GM12878 (cell line): ENCODE results near the gene NPY5R. TPM values are rescaled to one million over a fixed set of nuclear protein-coding genes. Genes with fewer than 3 reads are reported as not detected.

Source experiments
- ATAC-seq: fragments of 200-7000 bp; cut with Tn5 transposase; 3 replicates; pipeline ENCODE4 v1.9.1; 2020; ENCODE audit warnings: mild to moderate bottlenecking, moderate library complexity
- BruUV-seq: library from RNA; stranded (reverse); fragments of 400-500 nt; replicated peaks from 2 replicates; lab custom pipeline; 2021; lab: Mats Ljungman, UMichigan
- CTCF ChIA-PET: fragments of 300-600 bp; sonication (Branson Sonifier 250); formaldehyde crosslinking; extraction: SDS; loops from one replicate; lab custom pipeline; 2021; ENCODE audit warnings: inconsistent platforms; lab: Yijun Ruan, JAX
- POLR2A ChIA-PET: fragments of 350-600 bp; formaldehyde crosslinking; extraction: SDS; loops from one replicate; lab custom pipeline; 2021; ENCODE audit warnings: inconsistent platforms; lab: Charles Lee
- RAD21 ChIA-PET: fragments of 300-600 bp; sonication (Branson Sonifier 250); formaldehyde crosslinking; loops from one replicate; lab custom pipeline; 2023; ENCODE audit warnings: antibody characterized with exemption; ENCODE audit not compliant: unreplicated experiment; lab: Charles Lee
- SMC1A ChIA-PET: fragments of 300-600 bp; sonication (Branson Sonifier 250); formaldehyde crosslinking; loops from one replicate; lab custom pipeline; 2023; ENCODE audit not compliant: unreplicated experiment, uncharacterized antibody; lab: Charles Lee
- DNase-seq: peaks from one replicate; pipeline ENCODE4 v3.0.0-alpha.2; 2011; ENCODE audit warnings: low read depth, low spot score
- FAIRE-seq: peaks from 3 replicates; lab custom pipeline; 2011; peaks lifted over from hg19 to GRCh38; lab: Jason Lieb, UNC
- H2AFZ ChIP-seq: 2 replicates; pipeline ENCODE4 v1.6.0; 2011; ENCODE audit warnings: low read depth, low read length, control low read depth; ENCODE audit not compliant: control insufficient read depth
- H3K27ac ChIP-seq: 2 replicates; pipeline ENCODE4 v1.5.1; 2011; ENCODE audit warnings: control low read depth; ENCODE audit not compliant: control insufficient read depth, insufficient read depth
- H3K27me3 ChIP-seq, 2 experiments: replicated peaks in 1 of 2; 2 replicates each; pipeline versions ENCODE4 v1.6.0 to v1.6.1; 2011; ENCODE audit warnings: low read length in 1 of 2; ENCODE audit not compliant: control insufficient read depth in 2 of 2, insufficient read depth in 2 of 2
- H3K36me3 ChIP-seq, 2 experiments: 2 replicates each; pipeline ENCODE4 v1.5.1; 2011; ENCODE audit warnings: low read length in 1 of 2; ENCODE audit not compliant: control insufficient read depth in 2 of 2, insufficient read depth in 2 of 2
- H3K4me1 ChIP-seq: 2 replicates; pipeline ENCODE4 v1.6.1; 2011; ENCODE audit warnings: mild to moderate bottlenecking, low read length, moderate library complexity, mixed read lengths; ENCODE audit not compliant: control insufficient read depth, insufficient read depth
- H3K4me2 ChIP-seq: 2 replicates; pipeline ENCODE4 v1.6.0; 2011; ENCODE audit warnings: control low read depth; ENCODE audit not compliant: control insufficient read depth, insufficient read depth
- H3K4me3 ChIP-seq: fragments of 200-600 bp; sonication (generic); 2 replicates; pipeline ENCODE4 v1.5.1; 2016
- H3K79me2 ChIP-seq: 2 replicates; pipeline ENCODE4 v1.6.0; 2011; ENCODE audit warnings: low read length; ENCODE audit not compliant: control insufficient read depth, insufficient read depth
- H3K9ac ChIP-seq: 2 replicates; pipeline ENCODE4 v1.8.0; 2011; ENCODE audit warnings: low read length, control low read depth, mixed read lengths; ENCODE audit not compliant: control insufficient read depth, insufficient read depth
- H3K9me3 ChIP-seq: replicated peaks from 3 replicates; pipeline ENCODE4 v1.5.1; 2011; ENCODE audit warnings: mild to moderate bottlenecking, low read length; ENCODE audit not compliant: control insufficient read depth, insufficient read depth
- H4K20me1 ChIP-seq: 2 replicates; pipeline ENCODE4 v1.6.0; 2011; ENCODE audit not compliant: control insufficient read depth, insufficient read depth
- ASH2L ChIP-seq: fragments of 300-600, 200-600 bp; sonication (generic); IDR thresholded peaks from 2 replicates; pipeline ENCODE4 v1.6.1; 2017; ENCODE audit warnings: low read depth, mild to moderate bottlenecking, borderline replicate concordance
- CBFB ChIP-seq: IDR thresholded peaks from 2 replicates; pipeline ENCODE4 v1.6.1; 2016; ENCODE audit warnings: antibody characterized with exemption, low read depth
- CHD2 ChIP-seq: IDR thresholded peaks from 2 replicates; pipeline ENCODE4 v1.6.1; 2011; ENCODE audit warnings: low read depth, low read length, improper control_type of control experiment, borderline replicate concordance
- DPF2 ChIP-seq: fragments of 450-650 bp; IDR thresholded peaks from 2 replicates; pipeline ENCODE4 v1.6.1; 2017; ENCODE audit warnings: mild to moderate bottlenecking
- GATAD2B ChIP-seq: fragments of 450-650 bp; conservative IDR thresholded peaks from 2 replicates; pipeline ENCODE4 v1.6.1; 2017; ENCODE audit warnings: low read depth, mild to moderate bottlenecking, moderate library complexity
- HDGF ChIP-seq: fragments of 450-650 bp; IDR thresholded peaks from 2 replicates; pipeline ENCODE4 v1.6.1; 2016; ENCODE audit warnings: antibody characterized with exemption
- JUNB ChIP-seq: IDR thresholded peaks from 2 replicates; pipeline ENCODE4 v1.6.1; 2016; ENCODE audit warnings: antibody characterized with exemption, mild to moderate bottlenecking
- RB1 ChIP-seq: fragments of 450-650 bp; formaldehyde crosslinking; IDR thresholded peaks from 2 replicates; pipeline ENCODE4 v1.6.1; 2017; ENCODE audit warnings: mild to moderate bottlenecking, borderline replicate concordance
- SIN3A ChIP-seq: IDR thresholded peaks from 2 replicates; pipeline ENCODE4 v1.6.1; 2012; ENCODE audit warnings: low read depth, low read length, improper control_type of control experiment
- WRNIP1 ChIP-seq: IDR thresholded peaks from 2 replicates; pipeline ENCODE4 v1.6.1; 2011; ENCODE audit warnings: low read depth, low read length, improper control_type of control experiment, borderline replicate concordance
- ZBTB40 ChIP-seq: fragments of 450-650 bp; IDR thresholded peaks from 2 replicates; pipeline ENCODE4 v1.6.1; 2016; ENCODE audit warnings: mild to moderate bottlenecking, moderate library complexity, borderline replicate concordance
- WGBS: methylation state at CpG from one replicate; pipeline ENCODE4 v1.1.6; 2016; ENCODE audit warnings: low lambda C conversion rate; ENCODE audit not compliant: insufficient replicate concordance, insufficient coverage; ENCODE audit errors: missing lambda C conversion rate; 5-methylcytosine and 5-hydroxymethylcytosine counted together
- in situ Hi-C: fragments of 300-500 bp; cut with MboI; formaldehyde crosslinking; loops from 9 replicates; pipeline ENCODE4 v1.14.3; 2018; ENCODE audit warnings: mixed read lengths
- intact Hi-C: fragments of 100-400 bp; cut with micrococcal nuclease; formaldehyde crosslinking; loops from one replicate; pipeline ENCODE4 v1.14.2; 2022; ENCODE audit not compliant: unreplicated experiment
- polyA plus RNA-seq, 11 experiments: library from polyadenylated mRNA; depleted of rRNA in 4 of 11; unstranded in 6 of 11; stranded (reverse) in 5 of 11; fragments of >200 nt; fragmentation: Nextera tagmentation in 4 of 11; fragmentation: Illumina TruSeq in 1 of 11; extraction: Ambion mirVana in 4 of 11; extraction: Trizol in 1 of 11; gene quantifications; 1 replicate in 1 of 11; 2 replicates in 10 of 11; pipeline versions ENCODE4 v1.2.1 to v1.2.3, GENCODE V29; 2011 to 2016; ENCODE audit warnings: inconsistent platforms in 2 of 11, missing spikeins in 2 of 11, low read depth in 1 of 11
- total RNA-seq, 4 experiments: library from RNA; depleted of rRNA in 3 of 4; stranded (reverse); fragments of >200 nt in 3 of 4; fragmentation: Illumina TruSeq in 1 of 4; extraction: Trizol in 1 of 4; gene quantifications; 2 replicates each; pipeline versions ENCODE4 v1.2.1 to v1.2.3, GENCODE V29; 2013 to 2021
- TF ChIP-seq, protein P1 (sequence below): fragments of 450-650 bp; IDR thresholded peaks from 2 replicates; pipeline ENCODE4 v1.6.1; 2016; ENCODE audit warnings: mild to moderate bottlenecking
- TF ChIP-seq, protein P2 (sequence below): IDR thresholded peaks from 2 replicates; pipeline ENCODE4 v1.6.1; 2011; ENCODE audit warnings: mild to moderate bottlenecking, low read depth, low read length, moderate library complexity; ENCODE audit not compliant: insufficient replicate concordance

Gene NPY5R
- total and polyA plus RNA-seq, 10 of the 15 experiments (the other 5 are each of a cell fraction or from before 2014, with no cell fraction given): not detected

DNA sequence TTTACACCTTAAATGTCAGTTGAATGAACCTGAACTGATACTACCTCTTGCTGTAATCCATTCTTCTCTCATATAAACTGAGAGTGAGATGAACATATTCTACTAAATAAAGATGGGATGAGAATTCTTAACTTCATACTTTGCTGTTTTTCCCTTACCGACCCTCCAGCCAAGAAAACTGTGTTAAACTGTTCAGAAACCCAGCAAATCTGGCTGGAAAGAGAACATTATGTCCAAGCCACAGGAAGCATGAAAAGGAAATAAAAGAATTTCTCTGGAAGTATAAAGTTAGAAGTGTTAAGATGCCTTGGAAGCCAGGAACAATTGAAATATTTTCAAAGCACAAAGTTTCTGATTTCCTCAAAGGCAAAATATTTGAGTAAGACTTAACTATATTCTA lies 34.2 kb upstream of the NPY5R start (continued):
- TF ChIP-seq ZBTB40: no peak
- no peak for TF ChIP-seq ASH2L

DNA sequence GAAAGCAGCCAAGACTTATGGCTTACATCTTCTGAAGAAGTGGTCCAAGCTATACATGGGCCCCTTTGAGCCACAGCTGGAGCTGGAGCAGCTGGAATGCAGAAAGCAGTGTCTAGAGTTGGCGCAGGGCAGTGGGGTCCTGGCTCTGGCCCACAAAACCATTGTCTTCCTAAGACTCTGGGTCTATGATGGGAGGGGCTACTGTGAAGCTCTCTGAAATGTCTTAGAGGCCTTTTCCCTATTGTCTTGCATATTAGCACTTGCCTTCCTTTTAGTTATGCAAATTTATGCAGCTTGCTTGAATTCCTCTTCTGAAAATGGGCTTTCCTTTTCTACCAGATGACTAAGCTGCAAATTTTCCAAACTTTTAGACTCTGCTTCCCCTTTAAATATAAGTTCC lies 26.6 kb upstream of the NPY5R start:
- Histone ChIP-seq H3K27ac (no peak overlapping the region), H3K4me1 (no peaks in the 10 kb centered on the region), H3K4me3 (no peak overlapping the region), H3K4me2 (no peak overlapping the region), H3K36me3 (no peaks in the 10 kb centered on the region), H2AFZ (no peak overlapping the region), H3K27me3 (no peaks in the 10 kb centered on the region), H3K9me3 (no peaks in the 10 kb centered on the region; the same call in 2 of the 3 replicates), H3K9ac (no peak overlapping the region), H4K20me1 (no peaks in the 10 kb centered on the region), H3K79me2 (no peaks in the 10 kb centered on the region)
- FAIRE-seq (no peak), DNase-seq (no peak), ATAC-seq (no peak)
- RAD21 ChIA-PET: no interaction called here
- in situ Hi-C loops: no loop called here
- BruUV-seq: no TSS peak
- POLR2A ChIA-PET: no interaction called here
- SMC1A ChIA-PET: no interaction called here
- CTCF ChIA-PET: no interaction called here
- TF ChIP-seq, protein P1, sequence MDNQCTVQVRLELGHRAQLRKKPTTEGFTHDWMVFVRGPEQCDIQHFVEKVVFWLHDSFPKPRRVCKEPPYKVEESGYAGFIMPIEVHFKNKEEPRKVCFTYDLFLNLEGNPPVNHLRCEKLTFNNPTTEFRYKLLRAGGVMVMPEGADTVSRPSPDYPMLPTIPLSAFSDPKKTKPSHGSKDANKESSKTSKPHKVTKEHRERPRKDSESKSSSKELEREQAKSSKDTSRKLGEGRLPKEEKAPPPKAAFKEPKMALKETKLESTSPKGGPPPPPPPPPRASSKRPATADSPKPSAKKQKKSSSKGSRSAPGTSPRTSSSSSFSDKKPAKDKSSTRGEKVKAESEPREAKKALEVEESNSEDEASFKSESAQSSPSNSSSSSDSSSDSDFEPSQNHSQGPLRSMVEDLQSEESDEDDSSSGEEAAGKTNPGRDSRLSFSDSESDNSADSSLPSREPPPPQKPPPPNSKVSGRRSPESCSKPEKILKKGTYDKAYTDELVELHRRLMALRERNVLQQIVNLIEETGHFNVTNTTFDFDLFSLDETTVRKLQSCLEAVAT: no peak
- TF ChIP-seq, protein P2, sequence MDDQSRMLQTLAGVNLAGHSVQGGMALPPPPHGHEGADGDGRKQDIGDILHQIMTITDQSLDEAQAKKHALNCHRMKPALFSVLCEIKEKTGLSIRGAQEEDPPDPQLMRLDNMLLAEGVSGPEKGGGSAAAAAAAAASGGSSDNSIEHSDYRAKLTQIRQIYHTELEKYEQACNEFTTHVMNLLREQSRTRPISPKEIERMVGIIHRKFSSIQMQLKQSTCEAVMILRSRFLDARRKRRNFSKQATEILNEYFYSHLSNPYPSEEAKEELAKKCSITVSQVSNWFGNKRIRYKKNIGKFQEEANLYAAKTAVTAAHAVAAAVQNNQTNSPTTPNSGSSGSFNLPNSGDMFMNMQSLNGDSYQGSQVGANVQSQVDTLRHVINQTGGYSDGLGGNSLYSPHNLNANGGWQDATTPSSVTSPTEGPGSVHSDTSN: no peak
- no peak for TF ChIP-seq HDGF
- TF ChIP-seq SIN3A: no peak
- no peak for TF ChIP-seq JUNB
- TF ChIP-seq DPF2: no peak
- TF ChIP-seq CBFB: no peak
- TF ChIP-seq GATAD2B: no peak
- no peak for TF ChIP-seq WRNIP1
- no peak for TF ChIP-seq CHD2
- no peak for TF ChIP-seq RB1
- intact Hi-C loops: no loop called here
- 0% methylated on average over 1 of the region's 1 CpG for WGBS
